SIG-M5 treated with dmso at 0.1 percent for 504 hours (cell line): Measurements from ENCODE around the gene CCDC158.
"Not testable (repeated sequence)": the region's sequence is repeated elsewhere in the genome, so short reads cannot be mapped to it uniquely, and the experiment has no call there.

Experiments used
- DNase-seq: peaks from one replicate; lab custom pipeline; 2025; ENCODE audit not compliant: unreplicated experiment; lab: John Stamatoyannopoulos, UW

Gene CCDC158

DNA sequence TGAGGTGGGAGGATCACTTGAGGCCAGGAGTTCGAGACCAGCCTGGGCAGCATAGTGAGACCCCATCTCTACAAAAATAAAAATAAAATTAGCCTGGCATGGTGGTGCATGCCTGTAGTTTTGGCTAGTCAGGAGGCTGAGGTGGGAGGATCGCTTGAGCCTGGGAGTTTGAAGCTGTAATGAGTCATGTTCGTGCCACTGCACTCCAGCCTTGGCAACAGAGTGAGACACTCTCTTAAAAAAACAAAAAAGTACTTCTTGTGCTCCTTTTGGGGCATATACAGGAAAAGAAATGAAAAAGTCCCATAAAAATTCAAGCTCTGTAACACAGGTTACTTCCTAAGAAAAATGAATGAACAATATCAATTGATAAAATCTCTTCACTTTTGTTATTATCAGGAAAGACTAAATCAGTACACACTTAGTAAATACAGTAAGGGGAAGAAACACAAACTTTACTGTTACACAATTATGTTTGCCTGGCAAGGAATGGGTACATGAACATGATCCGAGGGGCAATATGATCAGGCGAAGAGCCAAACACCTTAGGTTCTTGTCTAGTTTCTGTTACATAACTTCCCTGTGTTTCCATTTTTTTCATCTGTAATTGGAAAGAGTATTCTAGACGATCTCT, 46.9 kb downstream of the CCDC158 start:
- DNase-seq = no peak

GRCh38 chr4:76366737-76367136, 54.2 kb downstream of the CCDC158 start:
- DNase-seq = no peak

DNA sequence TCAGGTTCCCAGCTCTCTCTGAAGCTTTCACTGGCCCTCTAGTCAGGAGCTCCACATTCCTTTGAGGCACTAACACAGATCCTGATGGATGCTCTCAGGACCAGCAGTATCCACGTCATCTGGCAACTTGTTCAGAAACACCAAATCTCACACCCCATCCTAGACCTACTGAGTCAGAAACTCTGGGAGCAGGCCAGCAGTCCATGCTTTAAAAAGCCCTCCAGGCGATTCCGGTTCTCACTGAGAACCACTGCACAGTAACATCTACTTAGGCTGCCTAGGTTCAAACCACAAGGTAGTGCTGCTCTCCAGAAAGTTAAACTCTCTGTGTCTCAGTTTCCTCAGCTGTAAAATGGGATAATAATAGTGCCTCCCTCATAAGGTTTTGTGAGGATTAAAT, 55.3 kb downstream of the CCDC158 start:
- no peak for DNase-seq

- no peak for DNase-seq
Observed at GRCh38 chr4:76364763-76365162, 56.2 kb downstream of the CCDC158 start.

- DNase-seq = no peak
Observed at GRCh38 chr4:76363556-76364290, 57.2 kb downstream of the CCDC158 start.

DNA sequence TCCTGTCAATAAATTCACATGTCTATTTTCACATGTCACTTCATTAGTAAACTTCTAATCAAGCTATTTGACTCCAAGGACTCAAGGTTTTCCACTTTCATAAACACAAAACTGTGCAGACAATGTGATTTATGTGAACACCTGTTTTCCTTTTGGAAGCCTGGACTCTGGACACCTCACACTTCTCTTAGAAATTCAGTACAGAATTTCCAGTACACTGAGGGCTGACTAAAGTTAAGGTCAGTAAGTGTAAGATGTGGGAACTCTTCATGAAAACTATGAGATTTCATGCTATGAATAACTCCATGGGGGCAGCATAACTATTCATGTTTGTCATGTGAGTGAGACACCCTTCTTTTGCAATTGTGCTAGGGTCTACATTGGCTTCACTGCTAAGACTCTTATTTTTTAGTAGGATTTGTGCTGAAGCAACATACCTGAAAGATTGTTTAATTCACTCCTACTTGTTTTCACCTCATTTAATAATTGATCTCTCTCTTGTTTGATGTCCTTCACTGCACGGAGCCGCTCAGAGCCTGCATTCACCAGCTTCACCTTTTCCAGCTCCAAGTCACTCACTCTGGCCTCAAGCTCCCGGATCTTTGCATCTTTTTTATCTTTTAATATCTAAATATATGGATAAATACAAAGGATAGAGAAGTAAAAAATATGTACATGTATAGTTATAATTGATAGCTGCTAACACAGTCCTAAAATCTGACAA, 59.1 kb downstream of the CCDC158 start:
- DNase-seq = no peak

DNA sequence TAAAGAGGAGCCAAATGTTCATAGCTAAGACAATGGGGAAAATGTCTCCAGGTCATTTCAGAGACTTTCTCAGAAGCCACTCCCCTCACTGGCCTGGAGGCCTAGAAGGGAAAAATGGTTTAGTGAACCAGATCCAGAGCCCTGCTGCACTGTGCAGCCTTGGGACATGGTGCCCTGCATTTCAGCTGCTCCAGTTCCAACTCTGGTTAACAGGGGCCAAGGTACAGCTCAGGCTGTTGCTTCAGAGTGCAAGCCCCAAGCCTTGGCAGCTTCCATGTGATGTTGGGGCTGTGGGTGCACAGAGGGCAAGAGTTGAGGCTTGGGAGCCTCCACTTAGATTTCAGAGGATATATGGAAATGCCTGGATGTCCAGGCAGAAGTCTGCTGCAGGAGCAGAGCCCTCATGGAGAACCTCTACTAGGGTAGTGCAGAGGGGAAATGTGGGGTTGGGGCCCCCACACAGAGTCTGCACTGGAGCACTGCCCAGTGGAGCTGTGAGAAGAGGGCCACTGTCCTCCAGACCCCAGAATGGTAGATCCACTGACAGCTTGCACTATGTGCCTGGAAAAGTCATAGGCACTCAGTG, 61.0 kb downstream of the CCDC158 start:
- DNase-seq = not testable (repeated sequence)

- no peak for DNase-seq
Observed at GRCh38 chr4:76357981-76358380, 63.0 kb downstream of the CCDC158 start.

DNA sequence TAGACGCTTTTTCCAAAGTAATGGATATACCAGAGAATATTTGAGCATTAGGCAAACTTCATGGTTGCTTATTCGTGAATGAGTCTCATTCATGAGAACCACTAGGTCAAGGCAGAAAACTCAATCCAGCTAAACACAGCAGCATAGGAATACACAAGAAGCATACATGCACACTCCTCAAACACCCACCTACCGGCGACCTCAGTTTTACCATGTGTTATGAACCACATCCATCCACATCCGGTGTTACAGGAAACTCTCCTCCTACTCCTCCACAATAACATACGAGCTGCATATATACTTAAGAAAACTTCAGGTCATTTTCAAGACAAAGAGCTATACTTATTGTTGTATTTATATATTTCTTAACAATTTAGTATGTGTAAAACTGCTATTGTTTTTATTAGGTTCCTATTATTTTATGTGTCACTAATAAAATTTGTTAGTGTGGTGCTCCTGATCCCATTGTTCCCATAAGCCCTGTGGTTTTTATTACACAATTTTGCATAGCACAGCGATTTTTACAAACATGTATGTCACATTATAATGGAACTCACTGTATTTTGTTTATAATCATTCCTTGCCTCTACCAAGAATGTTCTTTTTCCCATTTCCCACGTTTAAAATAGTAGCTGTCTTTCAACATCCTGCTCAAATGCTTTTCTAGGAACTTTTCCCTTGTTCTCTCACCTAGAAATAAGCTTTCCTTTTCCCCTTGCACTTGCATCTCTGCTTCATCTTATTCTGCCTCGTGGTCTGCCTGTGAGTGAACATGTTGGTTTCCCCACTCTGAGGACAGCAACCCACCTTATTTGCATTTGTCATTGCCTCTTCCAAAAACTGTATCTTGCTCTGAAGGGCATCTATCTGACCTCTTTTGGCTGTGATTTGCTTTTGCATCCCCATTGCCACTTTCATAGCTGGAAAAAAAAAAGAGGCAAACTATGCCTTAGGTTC, 66.1 kb downstream of the CCDC158 start:
- DNase-seq = no peak

- DNase-seq = no peak
Observed at GRCh38 chr4:76342803-76343202, 78.1 kb downstream of the CCDC158 start.

DNA sequence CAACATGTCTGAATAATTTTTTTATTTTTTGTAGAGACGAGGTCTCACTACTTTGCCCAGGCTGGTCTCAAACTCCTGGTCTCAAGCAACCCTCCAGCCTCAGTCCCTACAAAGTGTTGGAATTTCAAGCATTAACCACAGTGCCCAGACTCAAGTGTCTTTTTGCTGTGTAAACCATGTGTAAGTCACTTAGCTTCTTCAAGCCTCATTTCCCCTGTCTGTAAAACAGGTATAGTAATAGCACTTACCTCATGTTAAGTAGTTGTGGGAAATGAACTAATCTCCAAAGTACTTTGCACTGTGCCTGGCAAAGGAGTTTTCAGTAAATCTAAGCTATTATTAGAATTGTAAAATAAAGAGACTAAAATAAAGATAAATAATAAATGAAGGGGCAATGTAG, 78.8 kb downstream of the CCDC158 start:
- DNase-seq = no peak

DNA sequence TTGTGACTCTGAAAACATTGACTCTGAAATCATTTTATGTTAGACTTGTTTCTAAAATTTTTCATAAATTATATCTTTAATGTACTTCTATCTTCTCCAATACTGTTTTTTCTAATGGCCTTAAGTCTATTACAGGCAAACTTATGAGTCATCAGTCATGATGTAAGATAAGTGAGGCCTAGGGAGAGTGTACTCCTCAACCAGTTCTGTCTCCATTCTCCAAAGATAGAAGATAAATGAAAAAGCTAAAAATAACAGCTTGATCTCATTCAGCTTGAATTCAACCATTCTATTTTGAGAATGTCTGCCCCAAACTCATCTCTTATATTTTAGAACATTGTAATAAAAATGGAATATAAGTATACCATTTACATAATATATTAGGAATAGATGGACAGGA, 79.9 kb downstream of the CCDC158 start:
- DNase-seq = peak; percentile 56

DNA sequence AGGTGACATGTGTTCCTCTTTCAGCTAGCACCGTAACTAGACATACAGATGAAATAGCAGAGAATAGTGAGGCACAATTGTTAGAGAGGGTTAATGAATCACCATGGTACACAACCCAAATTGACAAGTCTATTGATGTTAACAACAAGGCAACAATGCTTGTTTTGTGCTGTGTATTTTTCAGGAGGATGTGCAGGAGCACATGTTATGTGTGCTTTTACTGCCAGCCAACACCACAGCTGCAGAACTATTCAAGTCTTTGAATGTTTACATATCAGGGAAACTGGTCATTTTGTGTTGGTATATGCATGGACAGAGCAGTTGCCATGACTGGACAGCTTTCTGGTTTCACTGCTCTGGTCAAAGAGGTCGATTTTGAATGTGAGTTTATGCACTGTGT, 81.6 kb downstream of the CCDC158 start:
- no peak for DNase-seq

- no peak for DNase-seq
Observed at GRCh38 chr4:76334885-76335284, 86.1 kb downstream of the CCDC158 start.

GRCh38 chr4:76326515-76326914, 94.4 kb downstream of the CCDC158 start:
- DNase-seq = no peak

GRCh38 chr4:76325072-76325471, 95.9 kb downstream of the CCDC158 start:
- no peak for DNase-seq

- peak; percentile 15 for DNase-seq
Observed at GRCh38 chr4:76322236-76322635, 98.7 kb downstream of the CCDC158 start.

- DNase-seq = no peak
Observed at GRCh38 chr4:76316131-76316530, 104.8 kb downstream of the CCDC158 start.

- DNase-seq = no peak
Observed at GRCh38 chr4:76315267-76315918, 105.5 kb downstream of the CCDC158 start.

DNA sequence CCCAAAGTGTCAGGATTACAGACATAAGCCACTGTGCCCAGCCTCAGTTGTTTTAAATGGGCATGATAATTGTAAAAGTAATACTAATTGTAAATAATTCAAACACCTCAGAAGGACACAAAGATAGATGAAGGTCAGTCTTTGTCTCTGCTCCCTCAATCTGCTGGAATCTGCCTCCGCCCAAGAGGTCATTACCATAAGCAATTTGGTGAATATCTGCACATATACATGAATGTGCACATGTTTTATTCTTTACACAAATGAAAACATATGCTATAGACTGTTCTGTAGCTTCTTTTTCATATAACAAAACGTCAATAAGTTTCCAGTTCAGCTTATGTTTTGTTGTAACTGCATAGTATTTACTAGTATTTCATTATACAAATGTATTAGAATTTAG, 107.4 kb downstream of the CCDC158 start:
- DNase-seq = no peak
